ENCODE data around the gene ST3GAL4.

- no peak for TF ChIP-seq POLR2A (IDR thresholded peaks at IDR 0.05; ENCODE audit: low read depth)
- TF ChIP-seq POLR2AphosphoS5 (IDR thresholded peaks at IDR 0.05), result no peak
Observed at GRCh38 chr11:126451211-126451802, 95.8 kb downstream of the ST3GAL4 start.
